ENCODE measurements around the gene GALNT2. TPM values are rescaled to one million over a fixed set of nuclear protein-coding genes. Genes with fewer than 3 reads are reported as not detected.
A peak's percentile ranks its signal among the peaks of the same experiment; 100 is the strongest.

GALNT2 gene
- total and polyA plus RNA-seq, 2 donors (not counting 1 experiment from before 2014, with no cell fraction given): 19.0 to 184 TPM

- Histone ChIP-seq H3K27me3 (replicated peaks in 1 of 4; ENCODE audit: control extremely low read depth in 1 of 4, control insufficient read depth in 3 of 4, insufficient read depth in 4 of 4, low read length in 3 of 4) (no peaks in the 10 kb centered on the region), H3K4me2 (replicated peaks; ENCODE audit: low read depth, low read length, poor library complexity, severe bottlenecking) (peak overlapping the region; percentile 51), H3K79me2 (ENCODE audit: control insufficient read depth, insufficient read depth, low read length) (peaks cover 76% of the 10 kb centered on the region), H3K36me3 (replicated peaks in 1 of 2; ENCODE audit: control extremely low read depth in 1 of 2, control insufficient read depth in 1 of 2, extremely low read depth in 1 of 2, insufficient read depth in 2 of 2, low read length in 1 of 2) (no peaks in the 10 kb centered on the region), H3K9me3 (ENCODE audit: control extremely low read depth in 1 of 3, control insufficient read depth in 2 of 3, insufficient read depth in 1 of 3, low read length in 2 of 3) (no peaks in the 10 kb centered on the region), H3K27ac (ENCODE audit: low read length in 2 of 2) (peak overlapping the region; percentile 43 to 81), H4K20me1 (ENCODE audit: control insufficient read depth, insufficient read depth, low read length, poor library complexity, severe bottlenecking) (no peaks in the 10 kb centered on the region), H3K4me3 (ENCODE audit: control extremely low read depth in 1 of 5, extremely low read depth in 1 of 5, insufficient read depth in 1 of 5, low read depth in 2 of 5, low read length in 4 of 5) (peak overlapping the region in 3 of 5 experiments; percentile 4 to 24 (median 5)), H3K9ac (ENCODE audit: low read length) (peak overlapping the region; percentile 40), H2AFZ (ENCODE audit: insufficient read depth, low read depth, low read length, poor library complexity, severe bottlenecking) (peak overlapping the region; percentile 11), H3K4me1 (ENCODE audit: control insufficient read depth in 2 of 2, insufficient read depth in 2 of 2, low read length in 2 of 2) (peaks cover 48 to 72% of the 10 kb centered on the region in 2 donors)
- ChIA-PET CTCF (interaction anchor here (0.6 to 4.6 kb wide), 12 partner anchors 9 to 461 kb away, joined by 3 to 26 read pairs (median 4); partner anchors contain the start of gene GALNT2), POLR2A (interaction anchor here (0.5 to 3.6 kb wide), 8 partner anchors 11 to 219 kb away, joined by 3 to 18 read pairs (median 6); no protein-coding TSS in a partner anchor)
- no peaks in the 10 kb centered on the region for H3K27me3 Mint-ChIP-seq
- peak; percentile 84 for DNase-seq
- H3K4me1 Mint-ChIP-seq: peaks cover 88% of the 10 kb centered on the region
- WGBS (ENCODE audit: insufficient coverage): 15% methylated on average over 5 of the region's 13 CpGs
- no peaks in the 10 kb centered on the region for H3K9me3 Mint-ChIP-seq (ENCODE audit: insufficient read depth)
- TF ChIP-seq CTCF (IDR thresholded peaks at IDR 0.05) (no peak), EZH2 (IDR thresholded peaks at IDR 0.05; ENCODE audit: borderline replicate concordance, insufficient read depth, low read depth, low read length, poor library complexity, severe bottlenecking) (no peak)
- peak; percentile 73 for ATAC-seq (ENCODE audit: low read depth)
- peak overlapping the region; percentile 88 for H3K27ac Mint-ChIP-seq
- peak overlapping the region; percentile 74 for H3K4me3 Mint-ChIP-seq
- intact Hi-C loops (cut with micrococcal nuclease): loop anchor here (1.0 to 5.0 kb wide), 8 partner anchors 13 to 266 kb away; partner anchors contain the start of gene GALNT2
Observed at GRCh38 chr1:230123280-230124185, 56.5 kb downstream of the GALNT2 start.
